ENCODE measurements around the gene WDR35.
"Not testable (repeated sequence)": the region's sequence is repeated elsewhere in the genome, so short reads cannot be mapped to it uniquely, and the experiment has no call there.

The WDR35 gene

GRCh38 chr2:19890104-19890503 is 99.8 kb downstream of the WDR35 start:
- no peak for DNase-seq

DNA sequence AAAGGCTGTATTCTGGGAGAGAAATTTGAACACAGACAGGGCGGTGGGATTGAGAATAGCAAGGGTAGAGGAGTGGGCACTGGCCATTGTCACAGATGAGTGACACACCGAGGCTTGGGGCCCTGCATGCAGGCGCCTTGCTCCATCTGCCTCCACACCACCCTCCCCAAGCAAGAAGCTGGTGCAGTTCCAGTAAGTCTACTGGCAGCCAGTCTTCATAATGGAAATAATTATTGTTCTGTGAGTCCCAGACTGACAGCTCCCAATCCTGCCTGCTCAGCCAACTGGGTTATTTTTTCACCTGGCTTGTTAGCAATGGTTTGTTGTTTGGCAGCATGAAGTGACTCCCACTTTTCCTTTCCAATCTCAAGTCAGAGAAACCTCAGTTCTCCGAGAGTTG is 101.1 kb downstream of the WDR35 start:
- DNase-seq = no peak

- no peak for DNase-seq
Observed at GRCh38 chr2:19887510-19887909, 102.4 kb downstream of the WDR35 start.

DNA sequence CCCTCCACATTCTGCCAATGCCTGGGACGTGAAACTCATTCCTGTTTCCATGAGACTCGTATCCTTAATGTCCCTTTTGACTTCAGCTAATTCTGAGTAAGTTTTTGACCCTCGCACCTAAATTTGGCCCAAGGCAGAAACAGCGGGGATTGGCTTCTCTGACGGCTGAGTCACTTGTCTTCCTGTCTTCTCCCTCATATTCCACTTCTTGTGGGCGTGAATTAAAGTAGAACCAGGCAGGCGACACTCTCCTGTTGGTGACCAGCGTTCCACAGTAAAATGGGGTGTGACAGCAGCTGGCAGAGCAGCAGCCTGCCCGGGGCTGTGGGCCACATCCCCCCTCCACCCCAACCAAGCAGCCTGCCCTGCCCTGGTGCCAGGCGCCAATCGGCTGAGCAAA is 103.6 kb downstream of the WDR35 start:
- no peak for DNase-seq

GRCh38 chr2:19885791-19886190 is 104.1 kb downstream of the WDR35 start:
- DNase-seq = no peak

- no peak for DNase-seq
Observed at GRCh38 chr2:19883971-19884720, 105.8 kb downstream of the WDR35 start.

- DNase-seq = no peak
Observed at GRCh38 chr2:19883486-19883885, 106.4 kb downstream of the WDR35 start.

GRCh38 chr2:19882286-19882685 is 107.6 kb downstream of the WDR35 start:
- no peak for DNase-seq

- DNase-seq = no peak
Observed at GRCh38 chr2:19881908-19882265, 108.0 kb downstream of the WDR35 start.

DNA sequence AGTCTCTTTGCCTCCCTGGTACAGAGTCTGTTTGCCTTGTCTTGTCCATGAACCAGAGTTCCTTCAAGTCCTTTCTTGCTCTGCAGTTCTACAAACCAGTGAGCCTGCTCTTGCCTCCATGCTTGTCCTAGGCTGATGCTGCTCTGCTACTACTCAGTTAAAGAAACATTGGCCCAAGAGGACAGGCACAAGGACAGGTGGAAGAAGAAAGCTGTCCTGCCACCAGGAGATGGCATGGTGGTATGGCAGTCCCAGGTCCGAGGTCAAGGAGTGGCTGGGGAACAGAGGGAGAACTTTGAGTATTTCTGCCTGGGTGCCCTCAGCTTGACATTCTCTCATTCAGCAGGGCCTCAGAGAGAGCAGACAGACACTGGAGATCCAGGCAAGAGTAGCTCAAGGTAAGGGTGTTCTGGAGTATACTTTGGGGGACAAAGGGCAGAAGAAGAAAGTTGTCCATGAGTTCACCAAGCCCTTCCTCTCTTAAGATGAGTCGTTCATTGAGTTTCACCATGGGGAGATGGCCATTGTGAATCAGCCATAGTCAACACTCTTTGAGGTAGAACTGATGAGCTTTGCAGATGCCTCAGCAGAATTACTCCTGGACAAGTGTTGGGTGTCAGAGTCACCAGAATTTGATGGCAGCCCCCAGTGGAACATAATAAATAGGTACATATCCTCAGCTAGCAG is 108.5 kb downstream of the WDR35 start:
- DNase-seq = no peak

DNA sequence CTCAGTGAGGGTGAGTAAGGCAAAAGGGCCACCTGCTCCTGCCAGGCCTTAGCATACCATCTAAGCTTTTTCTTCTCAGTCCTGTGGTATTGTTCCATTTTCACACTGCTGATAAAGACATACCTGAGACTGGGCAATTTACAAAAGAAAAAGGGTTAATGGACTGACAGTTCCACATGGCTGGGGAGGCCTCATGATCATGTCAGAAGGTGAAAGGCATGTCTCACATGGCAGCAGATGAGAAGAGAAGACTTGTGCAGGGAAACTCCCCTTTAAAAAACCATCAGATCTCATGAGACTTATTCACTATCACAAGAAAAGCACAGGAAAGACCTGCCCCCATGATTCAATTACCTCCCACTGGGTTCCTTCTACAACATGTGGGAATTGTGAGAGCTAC is 109.7 kb downstream of the WDR35 start:
- not testable (repeated sequence) for DNase-seq

DNA sequence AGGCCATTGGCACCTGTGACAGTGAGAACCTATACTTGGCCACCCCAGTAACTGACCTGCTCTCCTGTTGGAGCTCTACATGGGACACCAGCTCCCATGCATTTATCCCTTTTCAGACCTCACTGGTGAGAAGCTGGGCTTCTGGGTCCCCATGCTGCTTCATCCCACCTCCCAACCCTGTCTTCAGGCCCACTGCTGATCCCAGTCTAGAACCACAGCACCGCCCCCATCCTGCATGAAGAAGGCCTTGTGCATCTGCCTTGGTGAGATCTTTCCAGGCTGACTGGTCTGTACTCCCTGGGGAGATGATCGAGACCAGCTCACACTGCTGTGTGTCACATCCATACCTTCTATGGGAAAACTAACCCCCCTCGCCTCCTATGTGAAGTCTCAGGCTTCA is 110.8 kb downstream of the WDR35 start:
- no peak for DNase-seq

DNA sequence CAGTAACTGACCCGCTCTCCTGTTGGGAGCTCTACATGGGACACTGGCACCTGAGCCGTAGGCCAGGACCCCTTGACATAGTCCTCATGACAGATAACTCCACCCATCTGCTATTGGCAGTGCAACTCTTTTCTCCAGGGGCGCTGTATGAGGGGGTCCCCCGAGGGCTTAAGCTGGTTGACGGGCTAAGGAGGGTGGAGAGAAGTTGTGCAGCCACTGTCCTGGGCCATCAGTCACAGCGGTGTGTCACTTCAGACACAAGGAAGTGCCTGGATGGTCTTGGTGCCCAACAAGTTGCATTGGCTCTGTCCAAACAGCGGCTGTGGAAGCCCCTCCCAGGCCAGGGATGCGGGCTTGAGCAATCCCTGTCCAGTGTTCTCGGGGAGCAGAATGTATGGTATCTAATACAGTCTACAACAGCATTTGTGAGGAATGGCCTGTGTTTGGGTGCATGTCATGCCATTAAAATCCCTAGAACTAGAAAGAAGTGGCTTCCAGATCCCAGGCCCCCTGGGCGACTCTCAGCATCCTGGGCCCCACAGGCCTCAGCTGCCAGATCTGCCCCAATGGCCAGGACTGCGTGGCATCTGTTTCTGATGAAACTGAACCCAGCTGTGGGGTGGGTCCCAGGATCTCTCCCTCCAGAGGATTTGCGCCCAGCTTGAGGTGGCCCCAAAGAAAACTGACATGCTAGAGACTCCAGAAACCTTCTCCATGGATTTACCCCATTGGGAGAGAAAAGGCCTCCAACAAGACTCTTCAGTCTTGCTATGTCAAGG is 111.4 kb downstream of the WDR35 start:
- DNase-seq = no peak

GRCh38 chr2:19876751-19877150 is 113.2 kb downstream of the WDR35 start:
- DNase-seq = no peak

GRCh38 chr2:19875280-19875679 is 114.6 kb downstream of the WDR35 start:
- no peak for DNase-seq

DNA sequence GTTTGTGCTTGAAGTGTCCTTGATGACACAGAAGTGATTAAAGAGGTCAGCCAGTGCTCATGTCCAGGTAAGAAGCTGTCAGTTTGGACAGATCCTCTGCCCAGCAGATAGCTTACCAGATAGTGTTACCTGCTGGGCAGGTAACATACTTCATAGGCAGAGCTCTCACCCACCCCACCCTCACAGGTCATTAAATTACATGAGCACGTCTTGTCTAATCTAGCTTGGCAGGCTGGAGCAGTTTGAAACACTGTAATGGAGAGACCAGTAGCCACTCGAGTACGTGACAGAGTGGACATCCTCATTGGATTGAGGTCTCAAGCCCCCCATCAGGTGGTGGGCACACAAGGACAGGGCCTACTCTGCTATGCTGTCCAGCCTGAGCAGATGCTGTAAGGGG is 115.2 kb downstream of the WDR35 start:
- no peak for DNase-seq

DNA sequence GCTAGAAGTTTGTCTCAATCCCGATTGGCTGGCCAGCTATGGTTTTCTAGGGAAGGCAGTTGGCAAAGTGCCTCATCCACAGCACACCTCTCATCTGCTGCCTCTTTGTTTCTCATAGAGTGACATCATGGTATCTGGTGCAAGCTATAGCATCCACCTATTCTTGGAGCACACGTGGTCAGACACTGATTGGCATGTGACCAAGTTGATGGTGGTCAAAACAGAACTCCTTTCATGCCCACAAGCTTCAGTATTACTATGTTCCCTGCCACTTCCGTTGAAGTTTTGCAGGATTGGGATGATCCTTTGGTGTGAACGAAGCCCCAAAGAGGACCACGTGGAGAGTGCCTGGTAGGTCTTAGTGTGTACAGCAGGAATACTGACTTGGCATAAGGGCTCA is 116.9 kb downstream of the WDR35 start:
- DNase-seq = no peak

GRCh38 chr2:19872302-19872701 is 117.6 kb downstream of the WDR35 start:
- DNase-seq = no peak

GRCh38 chr2:19871836-19872235 is 118.1 kb downstream of the WDR35 start:
- no peak for DNase-seq

DNA sequence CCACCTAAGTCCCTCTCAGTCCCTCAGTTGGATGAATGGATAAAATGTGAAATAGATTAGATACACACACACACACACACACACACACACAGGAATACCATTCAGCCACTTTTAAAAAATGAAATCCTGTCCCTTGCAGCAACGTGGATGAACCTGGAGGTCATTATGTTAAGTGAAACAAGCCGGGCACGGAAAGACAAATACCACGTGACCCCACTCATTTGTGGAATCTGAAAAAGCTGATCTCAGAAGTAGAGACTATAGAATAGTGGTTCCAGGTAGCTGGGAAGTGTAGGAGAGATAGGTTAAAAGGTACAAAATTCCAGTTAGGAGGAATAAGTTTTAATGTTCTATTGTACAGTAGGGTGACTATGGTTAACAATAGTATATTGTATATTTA is 119.1 kb downstream of the WDR35 start:
- no peak for DNase-seq

GRCh38 chr2:19868701-19869580 is 121.0 kb downstream of the WDR35 start:
- DNase-seq = no peak

GRCh38 chr2:19868224-19868623 is 121.7 kb downstream of the WDR35 start:
- DNase-seq = no peak

- no peak for DNase-seq
Observed at GRCh38 chr2:19866771-19867170, 123.1 kb downstream of the WDR35 start.
